Neuron (in vitro differentiated cells): ENCODE results near the gene TRAF2.
A peak's percentile ranks its signal among the peaks of the same experiment; 100 is the strongest.
"Not testable (repeated sequence)": the region's sequence is repeated elsewhere in the genome, so short reads cannot be mapped to it uniquely, and the experiment has no call there.

ENCODE experiments used
- H2AFZ ChIP-seq: one replicate; pipeline ENCODE4 v1.6.1; 2013; ENCODE audit warnings: low read depth, mild to moderate bottlenecking, inconsistent platforms, low read length, moderate library complexity
- H3K27me3 ChIP-seq: one replicate; pipeline ENCODE4 v1.6.1; 2013; ENCODE audit warnings: low read length; ENCODE audit not compliant: insufficient read depth
- H3K36me3 ChIP-seq: one replicate; pipeline ENCODE4 v1.6.1; 2013; ENCODE audit warnings: low read length; ENCODE audit not compliant: insufficient read depth
- H3K4me1 ChIP-seq: one replicate; pipeline ENCODE4 v1.6.1; 2013; ENCODE audit warnings: low read length; ENCODE audit not compliant: insufficient read depth
- H3K4me3 ChIP-seq: 2 replicates; pipeline ENCODE4 v1.5.1; 2013; ENCODE audit warnings: mild to moderate bottlenecking, low read length, moderate library complexity
- H3K9me3 ChIP-seq: one replicate; pipeline ENCODE4 v1.6.1; 2013; ENCODE audit warnings: low read length

The TRAF2 gene

GRCh38 chr9:136857581-136858412, 28.5 kb upstream of the TRAF2 start:
- Histone ChIP-seq H3K4me1 (no peaks in the 10 kb centered on the region), H3K9me3 (no peaks in the 10 kb centered on the region), H2AFZ (no peak overlapping the region), H3K36me3 (peaks cover 34% of the 10 kb centered on the region), H3K27me3 (no peaks in the 10 kb centered on the region), H3K4me3 (no peak overlapping the region)

- Histone ChIP-seq H3K4me1 (no peaks in the 10 kb centered on the region), H3K27me3 (no peaks in the 10 kb centered on the region), H3K36me3 (peaks cover 41% of the 10 kb centered on the region), H2AFZ (no peak overlapping the region), H3K4me3 (no peak overlapping the region), H3K9me3 (no peaks in the 10 kb centered on the region)
Observed at GRCh38 chr9:136858452-136858843, 27.9 kb upstream of the TRAF2 start.

GRCh38 chr9:136858844-136859757, 27.2 kb upstream of the TRAF2 start:
- H3K9me3 ChIP-seq, result no peaks in the 10 kb centered on the region
- H3K4me3 ChIP-seq, result no peak overlapping the region
- no peaks in the 10 kb centered on the region for H3K4me1 ChIP-seq
- peaks cover 47% of the 10 kb centered on the region for H3K36me3 ChIP-seq
- no peak overlapping the region for H2AFZ ChIP-seq
- no peaks in the 10 kb centered on the region for H3K27me3 ChIP-seq

GRCh38 chr9:136860529-136860928, 25.8 kb upstream of the TRAF2 start:
- Histone ChIP-seq H2AFZ (no peak overlapping the region), H3K4me3 (no peak overlapping the region), H3K9me3 (no peaks in the 10 kb centered on the region), H3K4me1 (peaks cover 5% of the 10 kb centered on the region), H3K36me3 (peaks cover 49% of the 10 kb centered on the region), H3K27me3 (no peaks in the 10 kb centered on the region)

GRCh38 chr9:136860933-136861873, 25.1 kb upstream of the TRAF2 start:
- H3K4me1 ChIP-seq, result peaks cover 5% of the 10 kb centered on the region
- H3K27me3 ChIP-seq, result no peaks in the 10 kb centered on the region
- H2AFZ ChIP-seq, result no peak overlapping the region
- H3K4me3 ChIP-seq, result no peak overlapping the region
- no peaks in the 10 kb centered on the region for H3K9me3 ChIP-seq
- peaks cover 49% of the 10 kb centered on the region for H3K36me3 ChIP-seq

- Histone ChIP-seq H3K4me1 (peaks cover 5% of the 10 kb centered on the region), H2AFZ (no peak overlapping the region), H3K4me3 (no peak overlapping the region), H3K27me3 (no peaks in the 10 kb centered on the region), H3K9me3 (no peaks in the 10 kb centered on the region), H3K36me3 (peaks cover 49% of the 10 kb centered on the region)
Observed at GRCh38 chr9:136861874-136862457, 24.4 kb upstream of the TRAF2 start.

- peaks cover 7% of the 10 kb centered on the region for H3K9me3 ChIP-seq
- H2AFZ ChIP-seq, result no peak overlapping the region
- H3K36me3 ChIP-seq, result peaks cover 53% of the 10 kb centered on the region
- H3K4me1 ChIP-seq, result peaks cover 5% of the 10 kb centered on the region
- H3K27me3 ChIP-seq, result no peaks in the 10 kb centered on the region
- no peak overlapping the region for H3K4me3 ChIP-seq
Observed at GRCh38 chr9:136862849-136863622, 23.3 kb upstream of the TRAF2 start.

GRCh38 chr9:136863623-136864273, 22.6 kb upstream of the TRAF2 start:
- H3K4me3 ChIP-seq, result no peak overlapping the region
- no peak overlapping the region for H2AFZ ChIP-seq
- peaks cover 5% of the 10 kb centered on the region for H3K4me1 ChIP-seq
- peaks cover 53% of the 10 kb centered on the region for H3K36me3 ChIP-seq
- H3K27me3 ChIP-seq, result no peaks in the 10 kb centered on the region
- peaks cover 10% of the 10 kb centered on the region for H3K9me3 ChIP-seq

GRCh38 chr9:136865041-136865767, 21.1 kb upstream of the TRAF2 start:
- Histone ChIP-seq H3K4me3 (peak overlapping the region; percentile 90), H3K27me3 (no peaks in the 10 kb centered on the region), H3K36me3 (peaks cover 41% of the 10 kb centered on the region), H2AFZ (no peak overlapping the region), H3K4me1 (peaks cover 5% of the 10 kb centered on the region), H3K9me3 (peaks cover 10% of the 10 kb centered on the region)

- H3K9me3 ChIP-seq, result peaks cover 10% of the 10 kb centered on the region
- peaks cover 5% of the 10 kb centered on the region for H3K4me1 ChIP-seq
- H3K36me3 ChIP-seq, result peaks cover 38% of the 10 kb centered on the region
- no peaks in the 10 kb centered on the region for H3K27me3 ChIP-seq
- H2AFZ ChIP-seq, result no peak overlapping the region
- H3K4me3 ChIP-seq, result peak overlapping the region; percentile 90
Observed at GRCh38 chr9:136865768-136866103, 20.6 kb upstream of the TRAF2 start.

- Histone ChIP-seq H3K4me3 (peak overlapping the region; percentile 90), H3K36me3 (peaks cover 26% of the 10 kb centered on the region), H3K9me3 (peaks cover 10% of the 10 kb centered on the region)
- H3K4me1 ChIP-seq, H2AFZ ChIP-seq, H3K27me3 ChIP-seq: not testable (repeated sequence)
Observed at GRCh38 chr9:136866898-136867421, 19.4 kb upstream of the TRAF2 start.
